Thyroid gland (tissue), 4 donors: ENCODE data around the gene ANKRD65. TPM values are rescaled to one million over a fixed set of nuclear protein-coding genes. Genes with fewer than 3 reads are reported as not detected.

Experiments used
- DNase-seq, 2 donors: peaks; one replicate each; pipeline ENCODE4 v3.0.0-alpha.2; 2019
- H3K27ac ChIP-seq, 3 donors: fragments of 200-600 bp; sonication (generic); 1 replicate in 2 of 3; 2 replicates in 1 of 3; pipeline ENCODE4 v1.5.1; 2016 to 2019; ENCODE audit warnings: mild to moderate bottlenecking in 1 of 3, moderate library complexity in 1 of 3
- H3K27me3 ChIP-seq: fragments of 200-600 bp; sonication (generic); one replicate; pipeline ENCODE4 v1.5.1; 2019
- H3K36me3 ChIP-seq, 2 donors: fragments of 200-600 bp; sonication (generic); one replicate each; pipeline ENCODE4 v1.5.1; 2016 to 2019
- H3K4me1 ChIP-seq, 2 donors: fragments of 200-600 bp; sonication (generic); one replicate each; pipeline ENCODE4 v1.5.1; 2017 to 2019
- H3K4me3 ChIP-seq, 3 donors: fragments of 200-600 bp; sonication (generic); replicated peaks in 1 of 3; 1 replicate in 2 of 3; 2 replicates in 1 of 3; pipeline ENCODE4 v1.5.1; 2016; ENCODE audit warnings: mild to moderate bottlenecking in 1 of 3
- H3K9me3 ChIP-seq: fragments of 200-600 bp; sonication (generic); one replicate; pipeline ENCODE4 v1.5.1; 2017
- POLR2A ChIP-seq, 2 donors: fragments of 450-650 bp; IDR thresholded peaks; one replicate each; pipeline ENCODE4 v1.6.1; 2017; ENCODE audit warnings: antibody characterized with exemption in 2 of 2, mild to moderate bottlenecking in 2 of 2, moderate library complexity in 1 of 2
- WGBS, 2 donors: methylation state at CpG; one replicate each; pipeline ENCODE4 v1.1.5; 2017; 5-methylcytosine and 5-hydroxymethylcytosine counted together
- intact Hi-C: fragments of 100-400 bp; cut with DNase I; formaldehyde crosslinking; loops from one replicate; pipeline ENCODE4 v1.15.1; 2023
- total RNA-seq, 4 donors: library from RNA; depleted of rRNA; stranded (reverse); fragments of >200 nt; gene quantifications; one replicate each; pipeline ENCODE4 v1.2.3, GENCODE V29; 2016
- TF ChIP-seq, protein P1 (sequence below), 6 experiments: fragments of 200-600 bp in 3 of 6; fragments of 450-650 bp in 3 of 6; sonication (generic) in 3 of 6; IDR thresholded peaks; one replicate each; pipeline ENCODE4 v1.5.1; 2016 to 2019; ENCODE audit warnings: antibody characterized with exemption in 6 of 6, mild to moderate bottlenecking in 2 of 6, inconsistent platforms in 1 of 6, moderate library complexity in 1 of 6

Gene ANKRD65
- total RNA-seq, 4 donors from 2014 or later: 2.0 to 3.2 (median 2.4) TPM

DNA sequence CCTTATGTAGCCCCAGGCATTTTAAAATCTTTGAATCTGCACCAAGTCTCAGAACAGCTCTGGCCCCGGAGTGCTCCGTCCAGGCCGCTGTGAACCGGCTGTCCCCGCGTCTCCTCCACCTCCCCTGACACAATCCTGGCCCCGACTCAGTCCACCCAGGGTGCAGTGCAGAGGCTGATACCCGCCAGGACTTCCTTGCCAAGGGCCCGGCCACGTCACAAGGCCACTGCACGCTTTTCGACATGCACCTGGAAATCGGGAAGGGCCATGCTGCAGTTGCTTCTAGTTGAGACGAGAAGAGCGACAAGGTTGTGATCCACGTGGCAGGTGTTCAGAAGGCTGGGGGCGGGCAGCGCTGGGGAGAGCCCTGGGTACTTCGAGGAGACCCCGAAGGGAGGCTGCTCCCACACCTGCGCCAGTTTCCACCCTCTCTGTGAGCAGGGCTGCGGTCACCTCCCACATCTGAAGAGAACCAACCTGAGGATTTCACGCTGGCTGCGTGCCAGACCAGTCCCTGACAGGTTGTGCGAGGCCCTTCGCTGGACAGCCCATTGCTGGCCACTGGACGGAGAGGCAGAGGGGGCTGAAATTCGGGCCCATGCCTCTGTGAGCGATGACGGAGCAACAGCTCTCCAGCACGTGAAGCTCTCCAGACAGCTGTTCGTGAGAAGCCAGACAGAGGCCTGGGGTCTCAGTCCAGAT lies 21.1 kb upstream of the ANKRD65 start:
- Histone ChIP-seq H3K4me3 (no peak overlapping the region), H3K9me3 (no peaks in the 10 kb centered on the region), H3K27ac (no peak overlapping the region), H3K27me3 (no peaks in the 10 kb centered on the region), H3K36me3 (no peaks in the 10 kb centered on the region), H3K4me1 (peaks cover 0 to 8% of the 10 kb centered on the region in 2 donors)
- TF ChIP-seq, protein P1, sequence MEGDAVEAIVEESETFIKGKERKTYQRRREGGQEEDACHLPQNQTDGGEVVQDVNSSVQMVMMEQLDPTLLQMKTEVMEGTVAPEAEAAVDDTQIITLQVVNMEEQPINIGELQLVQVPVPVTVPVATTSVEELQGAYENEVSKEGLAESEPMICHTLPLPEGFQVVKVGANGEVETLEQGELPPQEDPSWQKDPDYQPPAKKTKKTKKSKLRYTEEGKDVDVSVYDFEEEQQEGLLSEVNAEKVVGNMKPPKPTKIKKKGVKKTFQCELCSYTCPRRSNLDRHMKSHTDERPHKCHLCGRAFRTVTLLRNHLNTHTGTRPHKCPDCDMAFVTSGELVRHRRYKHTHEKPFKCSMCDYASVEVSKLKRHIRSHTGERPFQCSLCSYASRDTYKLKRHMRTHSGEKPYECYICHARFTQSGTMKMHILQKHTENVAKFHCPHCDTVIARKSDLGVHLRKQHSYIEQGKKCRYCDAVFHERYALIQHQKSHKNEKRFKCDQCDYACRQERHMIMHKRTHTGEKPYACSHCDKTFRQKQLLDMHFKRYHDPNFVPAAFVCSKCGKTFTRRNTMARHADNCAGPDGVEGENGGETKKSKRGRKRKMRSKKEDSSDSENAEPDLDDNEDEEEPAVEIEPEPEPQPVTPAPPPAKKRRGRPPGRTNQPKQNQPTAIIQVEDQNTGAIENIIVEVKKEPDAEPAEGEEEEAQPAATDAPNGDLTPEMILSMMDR (IDR thresholded peaks at IDR 0.05): no peak
- no peak for TF ChIP-seq POLR2A (IDR thresholded peaks at IDR 0.05)
- DNase-seq: no peak
- intact Hi-C loops: loop anchor here (5.0 kb wide), 1 partner anchor 35 kb away; the partner anchor contains the start of gene MRPL20
- WGBS, 2 donors: 82 to 85% methylated on average over 25 to 31 of the region's 32 CpGs

DNA sequence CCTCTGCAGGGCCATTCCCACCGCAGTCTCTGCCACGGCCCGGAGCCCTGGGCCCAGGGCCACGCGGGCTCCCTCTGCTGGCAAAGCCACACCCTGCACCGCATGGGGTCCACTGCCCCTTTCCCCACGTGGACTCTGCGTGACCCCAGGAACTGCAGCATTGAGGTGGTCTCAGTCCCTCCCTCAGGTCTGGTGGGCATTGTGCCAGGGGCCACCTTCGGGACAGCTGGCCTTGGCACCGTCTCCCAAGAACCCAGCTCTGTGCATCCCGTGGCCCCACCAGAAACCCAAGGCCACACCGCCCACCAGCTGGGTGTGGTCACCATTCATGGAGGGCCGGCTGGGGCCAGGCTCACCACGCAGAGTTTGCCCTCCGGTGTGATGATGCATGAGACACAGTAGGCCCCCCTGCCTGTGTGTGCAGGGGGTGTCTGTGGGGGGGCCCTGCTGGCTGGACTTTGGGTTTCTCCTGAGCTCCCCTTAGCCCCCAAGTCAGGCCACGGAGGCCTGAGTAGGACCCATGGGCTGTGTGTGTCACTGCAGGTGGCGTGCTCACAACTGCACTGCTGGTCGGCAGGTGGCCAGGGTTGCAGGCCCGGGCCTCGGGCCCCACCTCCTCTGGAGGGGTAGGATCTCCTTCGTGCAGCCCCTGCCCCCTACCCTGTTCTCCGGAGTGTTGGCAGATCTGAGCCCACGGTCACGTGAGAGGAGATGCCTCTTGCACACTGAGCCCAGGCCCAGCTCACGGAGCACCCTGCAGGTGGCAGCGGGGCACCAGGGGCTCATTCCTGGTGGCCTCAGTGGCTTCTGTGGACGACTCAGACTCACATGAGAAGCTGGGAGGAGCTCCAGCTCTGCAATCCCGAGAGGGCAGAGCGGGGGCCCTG lies 20.2 kb upstream of the ANKRD65 start:
- H3K4me1 ChIP-seq: peaks cover 0 to 12% of the 10 kb centered on the region in 2 donors
- no peaks in the 10 kb centered on the region for H3K27me3 ChIP-seq
- 33 to 53% methylated on average over 10 to 12 of the region's 29 CpGs for WGBS, 2 donors
- no peak for TF ChIP-seq POLR2A (IDR thresholded peaks at IDR 0.05)
- TF ChIP-seq, protein P1 (IDR thresholded peaks at IDR 0.05): peak; percentile 54 to 86 (median 73)
- H3K4me3 ChIP-seq: no peak overlapping the region
- intact Hi-C loops: loop anchor here (5.0 kb wide), 1 partner anchor 34 kb away; the partner anchor contains the start of gene MRPL20
- no peaks in the 10 kb centered on the region for H3K36me3 ChIP-seq
- no peaks in the 10 kb centered on the region for H3K9me3 ChIP-seq
- DNase-seq: peak; percentile 40 to 42
- no peak overlapping the region for H3K27ac ChIP-seq

DNA sequence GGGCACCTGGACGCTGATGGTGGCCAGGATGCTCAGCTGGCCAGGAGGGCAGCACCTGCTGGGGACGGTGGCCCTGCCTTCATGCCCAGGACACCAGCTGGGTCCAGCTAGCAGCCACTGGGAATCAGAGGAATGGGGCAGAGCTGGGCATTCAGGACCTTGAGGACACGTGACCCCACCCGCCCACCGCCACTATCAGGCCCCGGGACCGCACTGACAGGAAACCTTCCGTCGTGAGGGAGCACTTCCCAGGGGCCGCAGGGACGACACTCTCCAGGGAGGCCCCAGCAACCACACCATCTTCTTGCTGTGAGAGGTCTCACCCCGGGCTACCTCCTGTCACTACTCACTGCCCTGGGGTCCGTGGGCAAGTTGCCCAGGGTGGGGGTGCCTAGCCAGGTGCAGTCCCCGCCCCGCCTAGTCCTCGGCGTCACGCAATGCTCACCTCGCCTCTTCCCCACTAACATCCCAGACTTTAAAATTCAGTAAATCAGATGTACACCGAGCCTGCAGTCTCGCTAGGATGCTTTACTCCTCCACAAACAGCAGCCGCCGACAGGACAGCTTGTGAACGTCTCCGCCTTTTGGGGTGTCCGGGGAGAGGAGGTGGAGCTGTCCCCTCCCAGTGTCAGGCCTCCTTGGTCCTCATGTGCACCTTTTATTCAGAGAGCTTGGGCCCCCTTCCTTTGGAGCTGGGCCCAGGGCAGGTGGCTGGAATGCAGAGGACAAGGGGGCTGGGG lies 19.4 kb upstream of the ANKRD65 start:
- intact Hi-C loops: loop anchor here (5.0 kb wide), 1 partner anchor 33 kb away; the partner anchor contains the start of gene MRPL20
- 70 to 75% methylated on average over 19 to 26 of the region's 26 CpGs for WGBS, 2 donors
- Histone ChIP-seq H3K27me3 (no peaks in the 10 kb centered on the region), H3K36me3 (no peaks in the 10 kb centered on the region), H3K27ac (no peak overlapping the region), H3K9me3 (no peaks in the 10 kb centered on the region), H3K4me1 (peaks cover 0 to 18% of the 10 kb centered on the region in 2 donors), H3K4me3 (no peak overlapping the region)
- TF ChIP-seq, protein P1 (IDR thresholded peaks at IDR 0.05): no peak
- no peak for TF ChIP-seq POLR2A (IDR thresholded peaks at IDR 0.05)
- DNase-seq: no peak

DNA sequence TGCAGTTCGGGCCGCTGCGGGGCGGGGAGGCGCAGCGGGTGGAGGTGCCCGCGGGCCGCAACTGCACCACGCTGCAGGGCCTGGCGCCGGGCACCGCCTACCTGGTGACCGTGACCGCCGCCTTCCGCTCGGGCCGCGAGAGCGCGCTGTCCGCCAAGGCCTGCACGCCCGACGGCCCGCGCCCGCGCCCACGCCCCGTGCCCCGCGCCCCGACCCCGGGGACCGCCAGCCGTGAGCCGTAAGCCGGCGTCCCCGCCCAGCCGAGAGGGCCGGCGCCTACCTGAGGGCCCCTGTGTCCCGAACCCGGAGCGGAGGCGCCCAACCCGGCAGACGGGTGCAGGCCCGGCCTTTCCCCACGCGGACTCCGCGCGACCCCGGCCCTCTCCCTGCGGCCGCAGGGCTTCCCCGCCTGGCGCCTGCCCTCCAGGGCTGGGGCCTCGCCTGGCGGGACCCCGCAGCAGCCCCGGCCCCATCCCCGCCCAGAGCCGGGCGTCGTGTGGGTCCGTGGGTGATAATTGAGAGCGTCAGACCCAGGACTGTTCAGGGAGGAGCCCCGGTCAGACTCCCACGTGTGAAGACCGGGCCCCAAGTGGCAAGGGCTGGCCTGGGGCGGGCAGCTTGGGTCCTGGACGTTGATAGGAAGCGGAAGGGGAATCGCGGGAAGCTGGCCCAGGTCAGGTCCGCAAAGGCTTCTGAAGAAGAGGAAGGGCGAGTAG lies 18.6 kb upstream of the ANKRD65 start:
- Histone ChIP-seq H3K4me3 (no peak overlapping the region), H3K27ac (no peak overlapping the region), H3K36me3 (no peaks in the 10 kb centered on the region), H3K4me1 (peaks cover 6 to 25% of the 10 kb centered on the region in 2 donors), H3K9me3 (no peaks in the 10 kb centered on the region), H3K27me3 (no peaks in the 10 kb centered on the region)
- intact Hi-C loops: loop anchor here (5.0 kb wide), 1 partner anchor 32 kb away; the partner anchor contains the start of gene MRPL20
- 84 to 86% methylated on average over 24 to 68 of the region's 82 CpGs for WGBS, 2 donors
- no peak for TF ChIP-seq POLR2A (IDR thresholded peaks at IDR 0.05)
- TF ChIP-seq, protein P1 (IDR thresholded peaks at IDR 0.05): no peak
- no peak for DNase-seq
